Measurements from ENCODE around the gene RAB29. TPM values are rescaled to one million over a fixed set of nuclear protein-coding genes. Genes with fewer than 3 reads are reported as not detected.

Gene RAB29
- total and polyA plus RNA-seq, 9 of the 15 experiments (the other 6 are each of a cell fraction or from before 2014, with no cell fraction given) = 6.3 to 17.6 (median 8.0) TPM

GRCh38 chr1:205748403-205749233, 26.7 kb downstream of the RAB29 start (continued):
- TF ChIP-seq, protein P1, sequence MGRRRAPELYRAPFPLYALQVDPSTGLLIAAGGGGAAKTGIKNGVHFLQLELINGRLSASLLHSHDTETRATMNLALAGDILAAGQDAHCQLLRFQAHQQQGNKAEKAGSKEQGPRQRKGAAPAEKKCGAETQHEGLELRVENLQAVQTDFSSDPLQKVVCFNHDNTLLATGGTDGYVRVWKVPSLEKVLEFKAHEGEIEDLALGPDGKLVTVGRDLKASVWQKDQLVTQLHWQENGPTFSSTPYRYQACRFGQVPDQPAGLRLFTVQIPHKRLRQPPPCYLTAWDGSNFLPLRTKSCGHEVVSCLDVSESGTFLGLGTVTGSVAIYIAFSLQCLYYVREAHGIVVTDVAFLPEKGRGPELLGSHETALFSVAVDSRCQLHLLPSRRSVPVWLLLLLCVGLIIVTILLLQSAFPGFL (CRISPR knock-in tag; IDR thresholded peaks at IDR 0.05) = peak; percentile 78; the same call in 1 of the 2 replicates
- TF ChIP-seq SUPT5H (IDR thresholded peaks at IDR 0.05) (peak; percentile 65; the same call in 1 of the 2 replicates), ASH1L (IDR thresholded peaks at IDR 0.05; ENCODE audit: borderline replicate concordance, low read depth, partially characterized antibody) (peak; percentile 63), SIN3A (IDR thresholded peaks at IDR 0.05; ENCODE audit: borderline replicate concordance in 2 of 2, control insufficient read depth in 1 of 2, low read depth in 2 of 2, low read length in 2 of 2) (0 out of 4 replicates have a peak, but pooled peaks of 1 of the 2 experiments have one; percentile 15), MBD1 (CRISPR knock-in tag; IDR thresholded peaks at IDR 0.05) (no peak), SMAD3 (CRISPR knock-in tag; conservative IDR thresholded peaks at IDR 0.05) (no peak; the same call in 1 of the 2 replicates), YBX1 (IDR thresholded peaks at IDR 0.05) (no peak), NR2C1 (IDR thresholded peaks at IDR 0.05) (0 out of 2 replicates have a peak, but pooled peaks have one; percentile 6), NR2C1 (tag; IDR thresholded peaks at IDR 0.05) (no peak; the same call in none of the 2 replicates), GABPA (tag; conservative IDR thresholded peaks at IDR 0.05; ENCODE audit: low read depth) (peak; percentile 46; the same call in 1 of the 2 replicates), MEF2D (tag; conservative IDR thresholded peaks at IDR 0.05; ENCODE audit: low read depth) (0 out of 2 replicates have a peak, but pooled peaks have one; percentile 22), SNAPC5 (CRISPR knock-in tag; IDR thresholded peaks at IDR 0.05) (no peak), TBP (optimal IDR thresholded peaks at IDR 0.05; ENCODE audit: low read depth, low read length) (peak; percentile 1), ZC3H11A (IDR thresholded peaks at IDR 0.05; ENCODE audit: low read depth, low read length) (no peak)
- TF ChIP-seq, protein P2, sequence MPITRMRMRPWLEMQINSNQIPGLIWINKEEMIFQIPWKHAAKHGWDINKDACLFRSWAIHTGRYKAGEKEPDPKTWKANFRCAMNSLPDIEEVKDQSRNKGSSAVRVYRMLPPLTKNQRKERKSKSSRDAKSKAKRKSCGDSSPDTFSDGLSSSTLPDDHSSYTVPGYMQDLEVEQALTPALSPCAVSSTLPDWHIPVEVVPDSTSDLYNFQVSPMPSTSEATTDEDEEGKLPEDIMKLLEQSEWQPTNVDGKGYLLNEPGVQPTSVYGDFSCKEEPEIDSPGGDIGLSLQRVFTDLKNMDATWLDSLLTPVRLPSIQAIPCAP (CRISPR knock-in tag; IDR thresholded peaks at IDR 0.05; ENCODE audit: borderline replicate concordance) = no peak

Data from K562 (cell line).